ENCODE data around the gene ACVR1B.

ACVR1B gene

DNA sequence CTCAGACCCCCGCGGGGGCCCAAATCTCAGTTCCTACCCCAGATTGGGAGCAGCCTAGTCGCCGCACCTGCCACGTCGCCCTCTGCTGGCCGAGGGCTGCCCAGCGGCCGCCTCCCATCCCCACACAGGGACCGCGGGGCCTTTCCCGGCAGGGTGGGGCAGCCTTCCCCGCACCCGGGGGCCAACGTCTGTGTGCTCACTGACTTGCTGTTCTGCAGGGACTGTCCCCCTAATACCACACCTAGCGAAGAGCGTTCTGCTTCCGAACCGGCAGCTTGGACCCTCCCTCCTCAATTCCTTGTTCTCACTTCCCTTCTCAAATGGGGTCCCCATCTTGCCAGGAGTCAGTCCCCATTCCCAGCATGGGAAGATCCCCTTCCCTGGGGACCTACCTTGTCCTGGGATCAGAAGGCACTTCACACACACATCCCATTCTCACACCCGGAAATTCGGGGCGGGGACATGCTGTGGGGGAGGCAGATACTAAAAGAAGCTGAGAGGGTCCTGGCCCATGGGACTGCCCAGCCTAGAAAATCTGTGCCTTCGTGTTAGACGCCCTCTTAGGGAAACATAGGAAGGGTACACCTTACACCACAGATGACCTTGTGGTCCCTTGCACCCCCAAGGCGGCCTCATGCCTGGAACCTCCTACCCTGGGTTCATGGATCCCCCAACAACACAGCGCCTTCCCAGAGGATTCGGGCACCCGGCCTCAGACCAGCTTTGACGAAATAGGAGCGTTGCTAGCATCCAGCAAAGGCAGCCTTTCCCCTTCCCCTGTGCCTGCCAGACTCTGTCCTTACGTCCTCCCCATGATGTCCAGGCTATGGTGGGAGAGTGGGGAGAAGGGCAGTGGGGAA, 27.8 kb upstream of the ACVR1B start:
- ChIA-PET CTCF (interaction anchor here (0.6 to 3.6 kb wide), 27 partner anchors 9 to 552 kb away, joined by 3 to 40 read pairs (median 5); no protein-coding TSS in a partner anchor), POLR2A (no interaction called here)
- H3K9me3 ChIP-seq (ENCODE audit: control insufficient read depth, insufficient read depth, low read depth, low read length): no peaks in the 10 kb centered on the region
- no peaks in the 10 kb centered on the region for H3K36me3 ChIP-seq (ENCODE audit: control insufficient read depth in 2 of 2, insufficient read depth in 1 of 2, low read length in 2 of 2)
- no peak overlapping the region for H3K27ac ChIP-seq (ENCODE audit: extremely low read depth, low read depth, low read length)
- H3K4me3 ChIP-seq (ENCODE audit: low read depth, low read length): no peak overlapping the region
- H3K4me1 ChIP-seq (ENCODE audit: control insufficient read depth, insufficient read depth, low read length): peaks cover 4% of the 10 kb centered on the region; the same call in 1 of the 2 replicates
- TF ChIP-seq ZNF624 (tag by site-specific recombination; IDR thresholded peaks at IDR 0.05): no peak
- TF ChIP-seq, protein P1, sequence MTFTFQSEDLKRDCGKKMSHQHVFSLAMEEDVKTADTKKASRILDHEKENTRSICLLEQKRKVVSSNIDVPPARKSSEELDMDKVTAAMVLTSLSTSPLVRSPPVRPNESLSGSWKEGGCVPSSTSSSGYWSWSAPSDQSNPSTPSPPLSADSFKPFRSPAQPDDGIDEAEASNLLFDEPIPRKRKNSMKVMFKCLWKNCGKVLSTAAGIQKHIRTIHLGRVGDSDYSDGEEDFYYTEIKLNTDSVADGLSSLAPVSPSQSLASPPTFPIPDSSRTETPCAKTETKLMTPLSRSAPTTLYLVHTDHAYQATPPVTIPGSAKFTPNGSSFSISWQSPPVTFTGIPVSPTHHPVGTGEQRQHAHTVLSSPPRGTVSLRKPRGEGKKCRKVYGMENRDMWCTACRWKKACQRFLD (tag by site-specific recombination; IDR thresholded peaks at IDR 0.05): no peak
- TF ChIP-seq, protein P2, sequence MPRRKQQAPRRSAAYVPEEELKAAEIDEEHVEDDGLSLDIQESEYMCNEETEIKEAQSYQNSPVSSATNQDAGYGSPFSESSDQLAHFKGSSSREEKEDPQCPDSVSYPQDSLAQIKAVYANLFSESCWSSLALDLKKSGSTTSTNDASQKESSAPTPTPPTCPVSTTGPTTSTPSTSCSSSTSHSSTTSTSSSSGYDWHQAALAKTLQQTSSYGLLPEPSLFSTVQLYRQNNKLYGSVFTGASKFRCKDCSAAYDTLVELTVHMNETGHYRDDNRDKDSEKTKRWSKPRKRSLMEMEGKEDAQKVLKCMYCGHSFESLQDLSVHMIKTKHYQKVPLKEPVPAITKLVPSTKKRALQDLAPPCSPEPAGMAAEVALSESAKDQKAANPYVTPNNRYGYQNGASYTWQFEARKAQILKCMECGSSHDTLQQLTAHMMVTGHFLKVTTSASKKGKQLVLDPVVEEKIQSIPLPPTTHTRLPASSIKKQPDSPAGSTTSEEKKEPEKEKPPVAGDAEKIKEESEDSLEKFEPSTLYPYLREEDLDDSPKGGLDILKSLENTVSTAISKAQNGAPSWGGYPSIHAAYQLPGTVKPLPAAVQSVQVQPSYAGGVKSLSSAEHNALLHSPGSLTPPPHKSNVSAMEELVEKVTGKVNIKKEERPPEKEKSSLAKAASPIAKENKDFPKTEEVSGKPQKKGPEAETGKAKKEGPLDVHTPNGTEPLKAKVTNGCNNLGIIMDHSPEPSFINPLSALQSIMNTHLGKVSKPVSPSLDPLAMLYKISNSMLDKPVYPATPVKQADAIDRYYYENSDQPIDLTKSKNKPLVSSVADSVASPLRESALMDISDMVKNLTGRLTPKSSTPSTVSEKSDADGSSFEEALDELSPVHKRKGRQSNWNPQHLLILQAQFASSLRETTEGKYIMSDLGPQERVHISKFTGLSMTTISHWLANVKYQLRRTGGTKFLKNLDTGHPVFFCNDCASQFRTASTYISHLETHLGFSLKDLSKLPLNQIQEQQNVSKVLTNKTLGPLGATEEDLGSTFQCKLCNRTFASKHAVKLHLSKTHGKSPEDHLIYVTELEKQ (tag by site-specific recombination; IDR thresholded peaks at IDR 0.05; ENCODE audit: borderline replicate concordance): no peak
- TF ChIP-seq ZNF175 (tag by site-specific recombination; IDR thresholded peaks at IDR 0.05): no peak
- TF ChIP-seq, protein P3, sequence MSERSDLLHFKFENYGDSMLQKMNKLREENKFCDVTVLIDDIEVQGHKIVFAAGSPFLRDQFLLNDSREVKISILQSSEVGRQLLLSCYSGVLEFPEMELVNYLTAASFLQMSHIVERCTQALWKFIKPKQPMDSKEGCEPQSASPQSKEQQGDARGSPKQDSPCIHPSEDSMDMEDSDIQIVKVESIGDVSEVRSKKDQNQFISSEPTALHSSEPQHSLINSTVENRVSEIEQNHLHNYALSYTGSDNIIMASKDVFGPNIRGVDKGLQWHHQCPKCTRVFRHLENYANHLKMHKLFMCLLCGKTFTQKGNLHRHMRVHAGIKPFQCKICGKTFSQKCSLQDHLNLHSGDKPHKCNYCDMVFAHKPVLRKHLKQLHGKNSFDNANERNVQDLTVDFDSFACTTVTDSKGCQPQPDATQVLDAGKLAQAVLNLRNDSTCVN (tag by site-specific recombination; optimal IDR thresholded peaks at IDR 0.05): peak; percentile 8
- TF ChIP-seq SETDB1 (IDR thresholded peaks at IDR 0.05; ENCODE audit: insufficient read length, low read length): no peak
- no peak for TF ChIP-seq ZBTB1 (tag by site-specific recombination; IDR thresholded peaks at IDR 0.05)
- TF ChIP-seq ZNF394 (tag by site-specific recombination; IDR thresholded peaks at IDR 0.05; ENCODE audit: borderline replicate concordance): no peak
- TF ChIP-seq ZNF558 (tag by site-specific recombination; IDR thresholded peaks at IDR 0.05): no peak
- no peak for TF ChIP-seq ZFP69B (tag by site-specific recombination; IDR thresholded peaks at IDR 0.05)
- TF ChIP-seq GLI4 (tag by site-specific recombination; IDR thresholded peaks at IDR 0.05): no peak
- no peak for TF ChIP-seq ZNF19 (tag by site-specific recombination; IDR thresholded peaks at IDR 0.05; ENCODE audit: low read depth)
- TF ChIP-seq ZNF501 (tag by site-specific recombination; IDR thresholded peaks at IDR 0.05): no peak
- TF ChIP-seq ZNF777 (tag by site-specific recombination; IDR thresholded peaks at IDR 0.05; ENCODE audit: borderline replicate concordance): no peak
- TF ChIP-seq ZNF184 (tag by site-specific recombination; IDR thresholded peaks at IDR 0.05): no peak
- no peak for TF ChIP-seq ZNF571 (tag by site-specific recombination; IDR thresholded peaks at IDR 0.05)
- TF ChIP-seq ZNF2 (tag by site-specific recombination; IDR thresholded peaks at IDR 0.05): peak; percentile 41; the same call in 1 of the 2 replicates
- TF ChIP-seq ZNF324 (tag by site-specific recombination; IDR thresholded peaks at IDR 0.05): no peak
- no peak for TF ChIP-seq ZNF600 (tag by site-specific recombination; IDR thresholded peaks at IDR 0.05)
- TF ChIP-seq, protein P4, sequence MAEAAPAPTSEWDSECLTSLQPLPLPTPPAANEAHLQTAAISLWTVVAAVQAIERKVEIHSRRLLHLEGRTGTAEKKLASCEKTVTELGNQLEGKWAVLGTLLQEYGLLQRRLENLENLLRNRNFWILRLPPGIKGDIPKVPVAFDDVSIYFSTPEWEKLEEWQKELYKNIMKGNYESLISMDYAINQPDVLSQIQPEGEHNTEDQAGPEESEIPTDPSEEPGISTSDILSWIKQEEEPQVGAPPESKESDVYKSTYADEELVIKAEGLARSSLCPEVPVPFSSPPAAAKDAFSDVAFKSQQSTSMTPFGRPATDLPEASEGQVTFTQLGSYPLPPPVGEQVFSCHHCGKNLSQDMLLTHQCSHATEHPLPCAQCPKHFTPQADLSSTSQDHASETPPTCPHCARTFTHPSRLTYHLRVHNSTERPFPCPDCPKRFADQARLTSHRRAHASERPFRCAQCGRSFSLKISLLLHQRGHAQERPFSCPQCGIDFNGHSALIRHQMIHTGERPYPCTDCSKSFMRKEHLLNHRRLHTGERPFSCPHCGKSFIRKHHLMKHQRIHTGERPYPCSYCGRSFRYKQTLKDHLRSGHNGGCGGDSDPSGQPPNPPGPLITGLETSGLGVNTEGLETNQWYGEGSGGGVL (tag by site-specific recombination; IDR thresholded peaks at IDR 0.05): no peak
- TF ChIP-seq GLIS1 (tag by site-specific recombination; IDR thresholded peaks at IDR 0.05): peak; percentile 30; the same call in 1 of the 2 replicates
- TF ChIP-seq GLIS2 (tag by site-specific recombination; IDR thresholded peaks at IDR 0.05): peak; percentile 55; the same call in 1 of the 2 replicates
- TF ChIP-seq, protein P5, sequence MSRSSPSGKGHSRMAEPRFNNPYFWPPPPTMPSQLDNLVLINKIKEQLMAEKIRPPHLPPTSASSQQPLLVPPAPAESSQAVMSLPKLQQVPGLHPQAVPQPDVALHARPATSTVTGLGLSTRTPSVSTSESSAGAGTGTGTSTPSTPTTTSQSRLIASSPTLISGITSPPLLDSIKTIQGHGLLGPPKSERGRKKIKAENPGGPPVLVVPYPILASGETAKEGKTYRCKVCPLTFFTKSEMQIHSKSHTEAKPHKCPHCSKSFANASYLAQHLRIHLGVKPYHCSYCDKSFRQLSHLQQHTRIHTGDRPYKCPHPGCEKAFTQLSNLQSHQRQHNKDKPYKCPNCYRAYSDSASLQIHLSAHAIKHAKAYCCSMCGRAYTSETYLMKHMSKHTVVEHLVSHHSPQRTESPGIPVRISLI (tag by site-specific recombination; IDR thresholded peaks at IDR 0.05): no peak
- TF ChIP-seq ZNF335 (tag by site-specific recombination; conservative IDR thresholded peaks at IDR 0.05): peak; percentile 64
- TF ChIP-seq FEZF1 (tag by site-specific recombination; IDR thresholded peaks at IDR 0.05): no peak
- no peak for TF ChIP-seq ZNF629 (tag by site-specific recombination; IDR thresholded peaks at IDR 0.05)
- no peak; the same call in 1 of the 2 replicates for TF ChIP-seq KLF1 (tag by site-specific recombination; IDR thresholded peaks at IDR 0.05)
- no peak for TF ChIP-seq ZNF514 (tag by site-specific recombination; IDR thresholded peaks at IDR 0.05)
- no peak for TF ChIP-seq ZBTB8A (tag by site-specific recombination; IDR thresholded peaks at IDR 0.05)
- no peak for TF ChIP-seq ZNF248 (tag by site-specific recombination; IDR thresholded peaks at IDR 0.05)
- TF ChIP-seq ZNF747 (tag by site-specific recombination; IDR thresholded peaks at IDR 0.05): no peak

Data from HEK293 (cell line).